HG02763 (cell line): Measurements from ENCODE around the gene ARHGEF17.
A peak's percentile ranks its signal among the peaks of the same experiment; 100 is the strongest.
"Not testable (repeated sequence)": the region's sequence is repeated elsewhere in the genome, so short reads cannot be mapped to it uniquely, and the experiment has no call there.

Experiments
- ATAC-seq: cut with Tn5 transposase; IDR thresholded peaks from one replicate; pipeline ENCODE4 v1.9.1; 2021; ENCODE audit warnings: mild to moderate bottlenecking, moderate library complexity; ENCODE audit not compliant: unreplicated experiment

Gene ARHGEF17

DNA sequence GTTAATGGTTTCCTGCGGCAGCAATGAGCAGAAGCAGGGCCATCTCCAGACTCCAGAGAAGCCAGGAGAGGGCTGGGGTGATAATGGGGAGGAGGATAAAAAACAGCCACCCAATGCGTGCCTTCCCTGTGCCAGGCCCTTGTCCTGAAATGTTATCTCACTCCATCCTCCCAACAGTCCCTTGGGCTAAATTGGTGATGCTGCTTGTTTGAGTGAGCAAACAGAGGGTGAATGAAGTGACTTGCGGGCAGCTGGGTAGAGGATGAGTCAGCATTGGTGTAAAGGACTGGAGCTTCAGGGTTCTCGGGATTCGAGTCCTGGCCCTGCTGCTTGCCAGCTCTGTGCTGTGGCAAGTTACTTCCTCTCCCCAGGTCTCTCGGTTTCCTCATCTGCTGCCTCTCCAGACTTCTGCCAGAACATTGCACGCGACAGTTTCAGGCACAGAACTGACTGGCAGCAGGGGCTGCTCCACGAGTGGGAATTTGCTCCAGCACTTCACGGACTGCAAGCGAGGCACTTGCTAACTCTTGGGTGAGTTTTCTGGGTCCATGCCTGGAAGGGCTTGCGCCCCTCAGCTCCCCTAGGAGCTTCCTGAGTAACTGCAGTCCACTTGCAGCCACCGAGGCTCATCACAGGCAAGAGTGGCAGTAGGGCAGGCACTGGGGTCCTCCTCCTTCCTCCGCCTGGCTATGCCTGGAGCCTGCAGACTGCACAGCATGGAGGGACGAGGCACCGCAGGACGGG is 36.0 kb upstream of the ARHGEF17 start, which contains the start of gene P2RY6:
TSS of gene P2RY6 (plus strand) at position 403 of the 744 bp plus-strand sequence. CDS start 24,181 bp downstream, outside the sequence.
- ATAC-seq, result no peak

DNA sequence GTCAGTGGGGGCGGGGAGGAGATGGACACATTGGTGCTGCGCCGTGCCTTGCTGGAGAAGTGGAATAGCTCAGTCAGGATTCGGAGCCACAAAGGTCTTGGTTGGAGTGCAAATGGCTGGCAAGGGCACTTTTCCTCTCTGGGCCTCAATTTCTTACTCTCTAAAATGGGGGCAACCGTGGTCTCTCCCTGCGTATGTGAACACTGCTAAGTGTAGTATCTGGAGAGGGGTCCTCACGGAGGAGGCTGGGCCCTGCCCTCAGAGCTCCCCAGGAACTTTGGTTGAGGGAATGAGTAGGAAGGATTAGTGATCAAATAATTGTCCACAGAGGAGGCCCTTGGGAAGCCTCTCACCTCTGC is 35.4 kb upstream of the ARHGEF17 start:
- no peak for ATAC-seq

- no peak for ATAC-seq
Measured at GRCh38 chr11:73273222-73273895, 34.7 kb upstream of the ARHGEF17 start.

- ATAC-seq, result not testable (repeated sequence)
Measured at GRCh38 chr11:73274191-73274590, 33.9 kb upstream of the ARHGEF17 start.

- no peak for ATAC-seq
Measured at GRCh38 chr11:73274722-73275380, 33.2 kb upstream of the ARHGEF17 start.

- no peak for ATAC-seq
Measured at GRCh38 chr11:73275381-73275750, 32.7 kb upstream of the ARHGEF17 start.

DNA sequence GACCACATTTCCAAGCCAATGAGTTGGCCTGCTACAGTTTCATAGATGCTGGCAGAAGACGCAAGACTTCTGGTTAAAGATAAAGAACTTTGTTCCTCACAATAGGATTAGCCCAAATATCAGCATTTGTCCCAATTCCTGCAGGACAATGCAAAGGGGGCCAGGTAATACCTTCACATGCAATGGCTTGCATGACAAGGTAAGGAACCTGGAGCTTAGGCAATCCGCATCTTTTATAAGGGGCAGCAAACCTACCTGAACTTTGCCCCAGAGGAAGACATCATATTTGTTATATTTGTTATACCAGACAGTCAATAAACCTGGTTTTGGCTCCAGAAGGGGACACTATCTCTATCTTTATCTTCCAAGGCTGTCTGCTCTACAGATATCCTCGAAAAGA is 30.6 kb upstream of the ARHGEF17 start:
- ATAC-seq, result no peak

GRCh38 chr11:73280626-73281025 is 27.4 kb upstream of the ARHGEF17 start:
- no peak for ATAC-seq

DNA sequence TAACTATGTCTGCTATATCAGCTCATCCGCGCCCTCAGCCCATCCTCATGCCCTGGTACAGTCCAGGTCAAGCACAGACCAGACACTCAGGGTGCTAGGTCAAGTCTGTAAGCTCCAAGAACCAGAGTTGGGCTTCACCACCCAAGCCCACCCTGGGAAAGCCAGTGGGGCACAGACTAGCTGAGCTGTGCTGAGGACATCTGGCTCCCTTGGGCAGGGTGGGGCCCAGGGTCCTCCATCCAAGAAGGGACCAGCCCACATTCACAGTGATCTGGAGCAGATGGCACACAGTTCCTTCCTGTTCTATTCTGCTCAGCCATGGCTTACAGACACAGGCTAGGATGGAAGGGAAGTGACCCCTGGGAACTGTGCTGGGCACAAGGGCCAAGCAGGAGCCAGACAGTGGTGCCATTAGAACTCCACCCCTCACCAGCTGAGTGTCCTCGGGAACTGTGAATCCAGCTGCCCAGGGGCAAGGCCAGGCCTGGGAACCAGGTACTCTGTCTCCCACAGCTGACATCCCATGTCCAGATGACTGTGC is 26.8 kb upstream of the ARHGEF17 start:
- ATAC-seq, result no peak

GRCh38 chr11:73281796-73282660 is 26.0 kb upstream of the ARHGEF17 start:
- no peak for ATAC-seq

GRCh38 chr11:73283276-73284000 is 24.6 kb upstream of the ARHGEF17 start:
- no peak for ATAC-seq

DNA sequence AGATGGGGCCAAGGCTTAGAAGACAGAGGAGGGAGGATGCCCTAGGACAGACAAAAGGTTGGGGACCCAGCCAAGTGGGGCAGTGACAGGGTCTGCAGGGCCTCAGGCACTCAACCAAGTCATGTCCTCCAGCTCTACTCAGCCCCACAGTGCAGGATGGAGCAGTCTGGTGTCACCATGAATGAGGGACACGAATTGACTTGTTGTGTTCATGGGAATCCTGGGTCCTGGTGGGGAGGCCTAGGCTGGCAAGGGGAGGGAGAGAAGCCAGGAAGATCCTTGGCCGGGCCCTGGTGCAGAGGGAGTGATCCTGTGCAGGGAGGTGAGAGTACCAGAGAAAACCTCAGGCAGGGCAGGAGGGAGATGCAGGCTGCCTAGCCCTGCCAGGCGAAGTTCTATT is 24.0 kb upstream of the ARHGEF17 start:
- no peak for ATAC-seq

- ATAC-seq, result no peak
Measured at GRCh38 chr11:73285721-73286120, 22.4 kb upstream of the ARHGEF17 start.

- no peak for ATAC-seq
Measured at GRCh38 chr11:73286240-73286810, 21.8 kb upstream of the ARHGEF17 start.

- ATAC-seq, result no peak
Measured at GRCh38 chr11:73287400-73288101, 20.5 kb upstream of the ARHGEF17 start.

DNA sequence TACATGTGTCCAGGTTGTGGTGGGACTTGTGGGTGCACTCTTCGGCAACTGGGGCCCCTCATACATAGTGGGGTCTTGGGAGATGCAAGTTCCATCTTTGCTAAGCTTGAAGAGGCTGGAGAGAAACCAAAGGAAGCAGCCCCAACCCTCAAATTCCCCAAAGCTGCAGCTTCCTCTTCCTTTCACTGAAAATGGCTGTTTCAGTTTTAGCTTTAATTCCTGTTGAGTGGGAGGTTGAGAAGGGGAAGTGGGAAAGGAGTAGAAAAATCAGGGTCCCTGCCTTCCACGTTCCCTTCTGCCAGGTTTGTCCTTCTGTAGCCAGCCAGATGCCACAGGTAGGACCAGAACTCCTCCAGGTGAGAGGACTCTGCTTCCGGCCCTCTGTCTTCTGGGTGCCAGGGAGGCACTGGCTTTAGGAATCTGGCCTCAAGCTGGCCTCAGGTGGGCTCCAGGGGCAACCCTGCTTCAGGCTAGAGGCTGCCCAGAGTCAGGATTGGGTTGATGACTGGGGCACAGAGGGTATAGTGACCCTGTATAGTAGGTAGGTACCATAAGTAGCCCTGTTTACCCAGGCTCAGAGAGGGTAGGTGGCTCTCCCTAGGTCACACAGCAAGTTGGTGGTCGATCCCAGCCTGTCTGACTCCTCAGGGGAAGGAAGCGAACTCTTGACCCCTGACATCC is 19.7 kb upstream of the ARHGEF17 start:
- no peak for ATAC-seq

DNA sequence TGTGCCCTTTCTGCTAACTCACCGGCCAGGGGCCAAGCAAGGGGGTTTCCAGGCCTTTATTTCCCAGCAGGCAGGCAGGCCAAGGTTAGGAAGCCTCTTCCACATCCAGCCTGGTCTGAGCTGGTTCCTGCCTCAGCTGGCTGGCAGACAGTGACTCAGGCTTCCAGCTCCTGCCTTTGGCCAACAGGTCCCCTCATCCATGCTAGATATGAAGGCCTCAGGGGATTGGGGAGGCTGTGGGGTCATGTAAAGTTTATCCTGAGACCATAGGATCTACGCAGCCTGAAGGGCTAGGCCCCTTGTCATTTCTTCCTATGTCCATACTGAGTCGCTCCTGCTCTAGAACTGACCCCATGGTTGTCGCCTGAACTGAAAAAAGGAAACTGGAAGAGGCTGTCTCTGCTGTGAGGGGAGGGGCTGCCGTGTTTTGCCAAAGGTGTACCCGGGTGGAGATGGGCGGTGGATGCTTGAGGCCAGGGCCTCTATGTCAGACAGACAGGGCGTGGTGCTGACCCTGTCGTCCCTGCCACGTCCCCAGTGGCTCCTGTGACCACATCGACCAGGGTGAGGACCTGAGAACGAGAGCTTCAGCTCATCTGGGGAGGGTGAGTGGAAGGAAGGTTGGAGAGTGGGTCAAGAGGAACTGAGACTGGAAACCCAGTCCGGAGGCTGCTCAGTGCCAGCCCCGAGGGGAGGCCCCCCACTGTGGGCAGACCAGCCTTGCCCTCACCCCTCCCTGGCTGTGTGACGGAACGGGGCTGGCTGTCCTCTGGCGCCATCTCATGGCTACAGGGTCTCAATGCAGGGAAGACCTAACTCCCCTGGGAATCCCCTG is 19.0 kb upstream of the ARHGEF17 start:
- ATAC-seq, result peak; percentile 67

DNA sequence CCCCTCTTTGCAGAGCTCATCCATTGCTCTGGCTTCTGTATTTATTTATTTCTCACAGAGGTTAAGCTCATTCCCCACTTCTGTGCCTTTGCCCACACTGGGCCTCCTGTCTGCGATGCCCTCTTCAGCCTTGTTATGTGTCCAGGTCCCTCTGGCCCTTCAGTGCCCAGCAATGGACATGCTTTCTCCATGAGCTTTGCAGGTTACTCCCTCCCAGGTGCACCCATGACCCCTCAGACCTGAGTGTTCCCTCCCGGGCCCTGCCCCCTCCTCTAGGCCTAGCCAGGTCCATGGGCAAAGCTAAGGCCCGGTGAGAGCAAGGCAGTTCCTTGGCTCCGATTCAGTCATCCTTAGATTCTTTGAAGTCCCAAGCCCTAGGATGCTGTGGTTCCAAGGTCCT is 17.5 kb upstream of the ARHGEF17 start:
- no peak for ATAC-seq
